GM12874 (cell line): ENCODE measurements around the gene SLC35E2B.

Source experiments
- TF ChIP-seq, protein P1 (sequence below): IDR thresholded peaks from 2 replicates; pipeline ENCODE4 v1.5.1; 2011; ENCODE audit warnings: low read depth, mild to moderate bottlenecking, control low read depth, low read length, moderate library complexity; ENCODE audit not compliant: insufficient read depth

SLC35E2B gene

DNA sequence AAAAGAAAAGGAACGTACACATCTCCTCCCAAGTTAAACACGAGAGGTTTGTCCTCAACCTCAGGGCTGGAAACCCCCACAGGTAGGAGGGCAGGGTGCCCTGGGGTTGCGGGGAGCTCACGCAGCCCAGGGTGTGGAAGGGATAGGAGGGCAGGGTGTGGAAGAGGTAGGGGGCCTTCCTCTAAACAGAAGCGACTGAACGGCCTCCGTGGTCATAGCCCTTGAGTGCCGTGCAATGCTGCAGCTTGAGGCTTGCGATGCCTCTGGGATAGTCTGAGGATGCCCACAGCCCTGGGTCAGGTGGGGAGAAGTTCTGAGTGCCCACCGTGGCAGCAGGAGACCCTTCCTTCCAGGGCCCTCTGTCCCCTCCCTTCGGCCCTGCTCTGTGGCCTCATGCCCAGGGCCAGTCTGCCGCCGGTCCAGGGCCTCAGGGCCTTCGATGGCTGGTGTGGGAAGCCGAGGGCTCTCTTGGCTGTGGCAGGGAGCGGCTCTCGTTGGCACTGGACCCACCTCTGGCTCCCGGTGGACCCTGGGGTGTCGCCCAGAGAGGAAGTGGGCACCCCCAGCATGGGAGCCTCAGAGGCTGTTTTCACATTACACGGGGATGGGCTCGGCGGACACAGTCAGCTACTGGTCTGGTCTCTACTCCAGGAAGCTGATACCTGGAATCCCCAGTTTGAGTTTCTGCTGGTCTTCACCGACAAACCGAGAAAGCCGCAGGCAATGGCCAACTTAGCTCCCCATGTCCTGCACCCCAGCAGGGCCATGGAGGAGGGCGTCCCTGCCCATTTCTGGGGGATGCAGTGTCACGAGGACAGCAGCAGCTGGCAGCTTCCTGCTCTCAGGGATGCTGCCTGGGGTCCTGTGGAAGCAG lies 27.4 kb downstream of the SLC35E2B start:
- TF ChIP-seq, protein P1, sequence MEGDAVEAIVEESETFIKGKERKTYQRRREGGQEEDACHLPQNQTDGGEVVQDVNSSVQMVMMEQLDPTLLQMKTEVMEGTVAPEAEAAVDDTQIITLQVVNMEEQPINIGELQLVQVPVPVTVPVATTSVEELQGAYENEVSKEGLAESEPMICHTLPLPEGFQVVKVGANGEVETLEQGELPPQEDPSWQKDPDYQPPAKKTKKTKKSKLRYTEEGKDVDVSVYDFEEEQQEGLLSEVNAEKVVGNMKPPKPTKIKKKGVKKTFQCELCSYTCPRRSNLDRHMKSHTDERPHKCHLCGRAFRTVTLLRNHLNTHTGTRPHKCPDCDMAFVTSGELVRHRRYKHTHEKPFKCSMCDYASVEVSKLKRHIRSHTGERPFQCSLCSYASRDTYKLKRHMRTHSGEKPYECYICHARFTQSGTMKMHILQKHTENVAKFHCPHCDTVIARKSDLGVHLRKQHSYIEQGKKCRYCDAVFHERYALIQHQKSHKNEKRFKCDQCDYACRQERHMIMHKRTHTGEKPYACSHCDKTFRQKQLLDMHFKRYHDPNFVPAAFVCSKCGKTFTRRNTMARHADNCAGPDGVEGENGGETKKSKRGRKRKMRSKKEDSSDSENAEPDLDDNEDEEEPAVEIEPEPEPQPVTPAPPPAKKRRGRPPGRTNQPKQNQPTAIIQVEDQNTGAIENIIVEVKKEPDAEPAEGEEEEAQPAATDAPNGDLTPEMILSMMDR, result no peak

DNA sequence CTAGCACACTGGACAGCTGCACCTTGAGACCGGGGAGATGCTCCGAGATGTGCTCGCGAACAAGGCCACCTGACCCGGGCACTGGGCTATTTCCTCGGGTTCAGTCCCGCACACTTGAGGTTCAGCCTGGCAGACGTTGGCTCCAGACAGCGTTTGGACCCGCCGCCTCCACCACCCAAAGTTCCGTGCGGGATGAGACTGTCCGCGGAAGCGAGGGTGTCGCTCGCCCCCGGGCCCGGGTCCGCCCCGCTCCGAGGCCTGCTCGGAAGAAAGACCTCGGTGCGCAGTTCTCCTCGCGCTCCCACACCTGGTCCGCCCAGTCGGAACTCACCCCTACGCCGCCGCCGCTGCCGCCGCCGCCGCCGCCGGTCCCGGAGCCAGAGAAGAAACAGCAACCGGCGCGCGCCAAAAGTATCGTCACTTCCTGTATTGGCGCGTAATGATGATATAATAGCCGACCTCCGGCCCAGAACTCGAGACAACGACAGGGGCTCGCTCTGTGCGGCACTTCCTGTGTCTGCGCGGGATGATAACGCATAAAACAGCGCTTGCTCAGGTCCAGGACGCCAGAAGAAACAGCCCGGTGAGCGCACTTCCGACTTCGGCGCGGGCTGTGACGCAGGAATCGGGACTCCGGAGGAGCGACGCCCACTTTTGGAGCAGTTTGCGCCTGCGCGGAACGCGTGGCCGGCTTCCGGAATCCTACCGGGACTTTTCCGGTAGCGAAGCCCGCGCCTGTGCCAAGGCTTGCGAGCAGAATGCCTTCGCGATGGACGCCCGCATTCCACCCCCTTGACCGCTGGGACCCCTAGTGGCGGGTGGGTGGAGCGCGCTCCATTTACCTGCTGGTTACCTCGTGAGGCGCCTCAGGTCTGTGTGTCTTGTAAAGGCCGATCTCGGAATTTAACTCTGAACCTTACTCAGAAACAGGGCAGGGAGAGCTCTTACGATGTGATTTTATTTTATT lies 33.7 kb downstream of the SLC35E2B start, which contains the start of gene CDK11B:
CDK11B (minus strand) TSS at position 422 of the 967 bp plus-strand sequence. CDS start 1,519 bp downstream, outside the sequence.
- TF ChIP-seq, protein P1, result peak; percentile 18; the same call in 1 of the 2 replicates

DNA sequence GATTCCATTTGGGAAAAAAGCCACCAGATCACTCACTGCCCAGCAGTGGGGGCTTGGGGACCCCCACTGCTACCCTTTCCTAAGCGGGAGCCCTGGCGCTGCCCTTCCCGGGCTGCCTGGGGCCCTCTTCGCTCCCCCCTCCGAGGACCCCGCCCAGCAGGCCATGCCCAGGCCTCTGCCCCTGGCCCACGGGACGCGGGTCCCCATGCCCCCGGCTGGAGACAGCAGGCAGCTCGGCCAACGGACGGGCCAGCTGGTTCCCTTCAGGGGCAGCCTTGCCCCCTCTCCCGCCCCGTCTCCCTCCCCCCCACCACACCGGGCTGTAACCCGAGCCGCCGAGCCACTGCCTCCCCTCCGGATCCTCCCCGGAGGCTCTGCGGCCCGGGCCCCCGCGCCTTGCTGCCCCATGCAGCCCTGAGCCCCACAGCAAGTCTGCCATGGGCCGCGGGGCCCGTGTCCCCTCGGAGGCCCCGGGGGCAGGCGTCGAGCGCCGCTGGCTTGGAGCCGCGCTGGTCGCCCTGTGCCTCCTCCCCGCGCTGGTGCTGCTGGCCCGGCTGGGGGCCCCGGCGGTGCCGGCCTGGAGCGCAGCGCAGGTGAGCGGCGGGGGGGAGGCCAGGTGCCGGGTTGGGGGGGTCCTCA lies 60.7 kb downstream of the SLC35E2B start, which contains the start of gene MMP23B:
MMP23B (plus strand) TSS at position 392 of the 639 bp plus-strand sequence; CDS start at position 438, 46 bp downstream.
- TF ChIP-seq, protein P1, result no peak

DNA sequence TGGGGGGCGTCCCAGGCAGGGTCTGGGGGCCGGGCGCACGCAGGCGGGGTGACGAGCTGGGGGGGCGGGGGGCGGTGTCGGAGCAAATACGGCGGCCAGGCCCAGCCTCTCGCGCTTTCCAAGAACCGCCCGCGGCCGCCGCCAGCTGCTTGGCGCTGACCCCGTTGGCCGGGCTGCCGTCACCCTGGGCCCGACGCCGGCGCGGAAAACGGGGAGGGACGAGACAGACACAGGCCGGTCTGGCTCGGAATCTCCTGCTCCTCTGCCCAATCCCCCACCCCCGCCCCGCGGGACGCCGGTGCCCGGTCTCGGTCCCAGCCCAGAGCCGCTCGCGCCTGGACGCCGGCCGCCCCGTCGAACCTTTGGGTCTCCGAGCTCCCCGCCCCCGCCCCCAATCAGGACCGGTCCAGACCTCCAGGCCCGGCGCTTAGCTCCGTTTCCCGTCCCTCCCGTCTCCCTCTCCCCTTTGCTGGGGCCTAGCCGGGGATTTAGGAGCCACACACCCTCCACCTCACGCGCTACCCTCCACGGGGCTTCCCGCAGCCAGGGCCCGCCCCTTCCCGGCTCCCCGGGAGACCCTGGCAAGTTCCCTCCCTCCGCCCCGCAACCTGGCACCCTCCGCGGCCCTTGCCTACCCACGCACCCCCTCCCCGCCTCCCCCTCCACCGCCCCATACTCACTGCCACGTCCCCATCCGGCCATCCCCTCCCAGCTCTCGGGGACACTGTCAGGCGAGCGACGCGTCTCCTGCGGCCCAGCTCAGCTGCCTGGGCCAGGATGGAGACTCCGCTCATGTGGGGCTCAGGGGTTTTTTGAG lies 61.4 kb downstream of the SLC35E2B start:
- TF ChIP-seq, protein P1, result no peak

DNA sequence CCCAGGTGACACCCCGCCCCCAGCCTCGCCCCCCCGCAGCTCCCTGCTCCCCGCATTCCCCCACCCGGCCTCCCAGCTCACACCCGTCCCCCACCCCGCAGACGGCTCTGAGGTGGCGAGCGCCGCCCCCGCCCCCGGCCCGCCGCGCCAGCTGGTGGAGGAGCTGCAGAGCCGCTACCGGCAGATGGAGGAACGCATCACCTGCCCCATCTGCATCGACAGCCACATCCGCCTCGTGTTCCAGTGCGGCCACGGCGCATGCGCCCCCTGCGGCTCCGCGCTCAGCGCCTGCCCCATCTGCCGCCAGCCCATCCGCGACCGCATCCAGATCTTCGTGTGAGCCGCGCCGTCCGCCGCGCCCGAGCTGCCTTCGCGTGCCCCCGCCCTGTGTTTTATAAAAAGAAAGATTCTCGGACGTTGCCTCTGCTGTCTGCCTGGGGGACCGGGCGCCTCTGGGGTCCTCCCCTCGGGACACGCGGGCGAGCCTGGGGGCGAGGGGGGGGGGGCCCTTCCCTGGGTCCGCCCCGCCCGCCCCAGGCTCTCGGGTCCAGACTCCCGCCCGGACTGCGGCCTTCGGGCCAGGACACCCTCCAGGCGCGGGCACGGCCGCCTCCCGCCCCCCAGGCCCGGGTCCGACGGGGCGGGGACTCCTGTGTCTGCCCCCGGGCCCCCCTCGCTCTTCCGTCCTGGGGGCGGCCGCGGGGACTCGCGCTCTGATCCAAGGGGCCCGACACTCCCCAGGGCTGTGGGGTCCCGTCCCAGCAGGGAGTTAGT lies 62.2 kb downstream of the SLC35E2B start:
- TF ChIP-seq, protein P1, result no peak
